HG03354 (cell line): Measurements from ENCODE around the gene VMO1.

Source experiments
- ATAC-seq: cut with Tn5 transposase; IDR thresholded peaks from one replicate; pipeline ENCODE4 v1.9.1; 2021; ENCODE audit warnings: mild to moderate bottlenecking; ENCODE audit not compliant: unreplicated experiment, poor library complexity, severe bottlenecking

VMO1 gene

DNA sequence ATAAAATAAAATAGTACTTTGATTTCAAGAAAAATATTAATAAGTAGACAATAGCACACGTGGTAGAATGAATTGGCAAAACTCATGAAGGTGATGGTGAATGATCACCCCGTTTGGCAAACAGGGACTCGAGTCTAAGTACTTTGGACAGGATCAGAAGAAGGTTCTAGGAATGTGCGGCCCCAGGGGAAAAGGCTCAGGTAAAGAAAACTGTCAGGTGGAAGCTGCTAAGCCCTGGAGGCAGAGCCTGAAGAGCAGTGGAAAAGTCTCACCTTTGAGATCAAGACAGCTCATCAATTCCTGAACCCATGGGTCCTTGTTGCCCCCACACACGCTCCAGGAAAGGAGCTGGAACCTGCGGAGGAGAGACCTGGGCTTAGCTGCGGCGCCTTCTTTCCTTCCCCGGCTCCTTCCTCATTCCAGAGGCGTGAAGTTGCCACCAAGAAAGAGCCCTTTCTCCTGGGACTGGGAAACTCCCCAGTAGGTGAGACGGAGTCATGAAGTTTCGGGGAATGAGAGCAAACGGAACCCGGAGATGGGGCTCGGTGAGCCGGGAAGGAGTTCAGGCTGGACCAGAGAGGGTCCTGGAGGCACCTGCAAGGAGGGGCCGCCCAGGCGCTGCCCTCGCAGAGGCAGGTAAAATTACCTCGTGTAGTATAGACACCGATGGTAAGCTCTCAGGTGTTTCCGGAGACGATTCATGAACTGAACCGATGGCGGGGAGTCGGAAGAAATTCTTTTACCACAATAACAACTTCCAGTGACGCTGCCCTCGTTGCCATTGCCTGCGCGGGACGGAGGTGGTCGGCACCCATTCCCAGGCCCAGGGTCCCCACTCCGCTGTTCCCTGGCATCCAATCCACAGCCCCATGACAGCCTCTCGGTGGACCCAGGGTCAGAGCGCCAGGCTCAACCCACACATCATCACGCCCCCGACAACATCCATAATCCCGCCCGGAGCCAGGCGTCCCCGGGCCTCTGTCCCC, 47.7 kb downstream of the VMO1 start:
- ATAC-seq, result no peak

DNA sequence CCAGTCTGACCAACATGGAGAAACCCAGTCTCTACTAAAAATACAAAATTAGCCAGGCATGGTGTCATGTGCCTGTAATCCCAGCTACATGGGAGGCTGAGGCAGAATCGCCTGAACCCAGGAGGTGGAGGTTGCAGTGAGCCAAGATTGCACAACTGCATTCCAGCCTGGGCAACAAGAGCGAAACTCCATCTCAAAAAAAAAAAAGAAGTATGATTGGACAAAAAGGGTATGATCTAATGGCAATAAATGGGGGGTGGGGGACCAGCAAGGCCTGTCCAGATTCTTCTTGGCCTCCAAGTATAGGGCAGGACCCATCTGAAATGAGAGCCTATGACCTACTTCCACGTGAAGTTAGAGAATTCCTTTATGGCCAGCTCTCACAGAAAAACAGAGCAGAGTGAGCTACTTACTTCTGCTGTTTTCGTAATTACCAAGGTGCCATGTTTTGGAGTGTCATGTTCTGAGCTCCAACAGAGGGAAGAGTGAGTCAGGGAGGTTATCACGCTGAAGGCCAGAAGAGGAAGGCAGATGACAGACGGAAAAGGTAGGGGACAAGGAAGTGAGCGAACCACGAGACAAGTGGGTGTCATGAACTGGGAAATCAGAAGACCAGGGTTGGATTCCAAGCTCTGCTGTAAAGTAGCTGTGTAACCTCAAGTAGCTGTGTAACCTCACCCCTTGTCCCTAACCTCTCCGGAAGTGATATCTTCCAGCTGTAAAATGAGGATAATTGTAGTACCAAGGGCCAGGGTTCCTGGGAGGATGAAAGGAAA, 50.1 kb downstream of the VMO1 start:
- ATAC-seq, result no peak
